HUDEP-2 (cell line): ENCODE results near the gene ST6GAL1.

Source experiments
- DNase-seq, 76 experiments: peaks; one replicate each; lab custom pipeline; 2025; ENCODE audit not compliant: unreplicated experiment in 76 of 76; lab: John Stamatoyannopoulos, UW

ST6GAL1 gene

GRCh38 chr3:187102073-187102634 is 171.8 kb downstream of the ST6GAL1 start:
- DNase-seq, result no peak

- DNase-seq, result no peak
These were observed 172.9 kb downstream of the ST6GAL1 start for GRCh38 chr3:187103251-187103650.

DNA sequence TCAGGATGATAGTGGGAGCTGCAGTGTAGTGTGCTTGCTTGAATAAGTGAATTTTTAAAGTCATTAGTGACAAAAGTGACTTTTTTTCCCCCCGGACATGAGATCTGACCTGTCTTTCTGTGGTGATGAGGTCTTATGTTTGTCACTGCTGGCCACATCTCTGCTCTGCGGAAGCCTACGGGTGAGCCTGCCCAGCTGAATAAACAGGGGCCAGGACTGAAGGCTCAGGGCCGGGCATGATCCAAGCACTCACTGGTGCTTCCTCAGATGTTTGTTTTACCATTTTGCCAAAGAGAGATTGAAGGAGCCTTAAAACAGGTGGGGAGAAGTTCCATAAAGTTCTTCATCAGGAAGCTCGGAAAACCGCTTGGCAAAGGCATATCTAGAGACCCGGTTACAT is 174.0 kb downstream of the ST6GAL1 start:
- DNase-seq, result no peak

DNA sequence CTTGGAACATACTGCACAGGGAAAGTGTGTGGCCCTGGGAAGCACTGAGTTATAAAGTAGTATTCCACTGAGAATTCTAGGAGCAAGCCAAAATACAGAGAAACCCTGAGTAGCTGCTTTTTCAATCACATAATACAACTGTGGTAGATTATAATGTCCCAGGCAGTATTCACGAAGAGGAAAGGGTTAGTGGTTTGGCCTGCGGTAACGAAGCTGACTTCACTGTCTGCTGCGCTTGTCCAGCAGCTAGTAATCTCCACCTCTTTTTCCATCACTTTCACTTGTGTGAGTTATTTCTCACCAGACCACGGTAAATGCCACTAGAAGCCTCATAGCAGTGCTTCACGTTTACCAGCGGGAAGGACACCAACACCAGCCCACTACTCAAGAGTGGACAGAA is 174.6 kb downstream of the ST6GAL1 start:
- no peak for DNase-seq

GRCh38 chr3:187105700-187106099 is 175.4 kb downstream of the ST6GAL1 start:
- DNase-seq, result no peak

- DNase-seq, result no peak
These were observed 177.7 kb downstream of the ST6GAL1 start for GRCh38 chr3:187107989-187108388.

DNA sequence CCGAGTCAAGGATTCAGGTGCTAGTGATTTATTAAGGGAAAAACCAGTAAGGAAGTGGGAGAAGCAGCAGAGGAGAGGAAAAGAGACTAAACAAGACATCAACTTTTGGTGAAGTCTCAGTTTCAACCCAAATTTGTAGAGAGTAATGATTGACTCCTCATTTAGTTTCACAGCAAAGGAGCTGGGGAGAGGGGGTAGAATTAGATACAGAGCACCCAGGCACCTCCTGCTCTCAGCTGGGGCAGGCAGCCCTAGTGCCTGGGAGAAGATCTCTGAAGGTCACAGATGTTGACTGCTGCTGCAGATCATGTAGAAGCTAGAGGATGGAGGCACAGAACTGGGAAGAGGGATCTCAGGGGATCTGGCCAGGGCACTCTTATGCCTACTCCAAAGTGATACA is 179.8 kb downstream of the ST6GAL1 start:
- no peak for DNase-seq

GRCh38 chr3:187112934-187113793 is 182.8 kb downstream of the ST6GAL1 start:
- peak in 9 of 76 experiments; percentile 2 to 17 (median 11) for DNase-seq

GRCh38 chr3:187114511-187114910 is 184.2 kb downstream of the ST6GAL1 start:
- DNase-seq, result no peak

GRCh38 chr3:187120326-187120725 is 190.0 kb downstream of the ST6GAL1 start:
- DNase-seq, result no peak

DNA sequence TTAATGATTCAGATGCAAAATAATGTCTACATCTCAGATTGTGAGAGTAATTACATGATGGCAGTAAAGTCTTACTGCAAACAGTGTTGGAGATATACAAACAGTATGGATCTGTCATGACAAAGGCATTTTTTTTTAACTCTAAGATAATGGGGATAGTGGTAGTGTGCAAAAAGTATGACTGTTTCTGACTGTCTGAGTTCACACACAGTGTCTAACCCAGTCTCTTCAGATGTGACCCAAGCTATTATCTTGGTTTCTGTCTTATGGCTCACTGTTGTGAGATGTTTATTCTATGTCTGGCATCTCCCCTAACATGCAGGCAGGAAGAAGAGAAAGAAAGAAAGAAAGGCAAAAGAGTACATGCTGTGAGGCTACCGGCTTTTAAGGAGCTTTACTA is 191.9 kb downstream of the ST6GAL1 start:
- DNase-seq, result no peak

GRCh38 chr3:187125319-187126031 is 195.1 kb downstream of the ST6GAL1 start:
- no peak for DNase-seq
